NOMO-1 treated with dmso at 0.1 percent for 144 hours (cell line): ENCODE measurements around the gene STX8.
"Not testable (repeated sequence)": the region's sequence is repeated elsewhere in the genome, so short reads cannot be mapped to it uniquely, and the experiment has no call there.

Source experiments
- DNase-seq: peaks from one replicate; lab custom pipeline; 2025; ENCODE audit not compliant: unreplicated experiment; lab: John Stamatoyannopoulos, UW

Gene STX8, protein sequence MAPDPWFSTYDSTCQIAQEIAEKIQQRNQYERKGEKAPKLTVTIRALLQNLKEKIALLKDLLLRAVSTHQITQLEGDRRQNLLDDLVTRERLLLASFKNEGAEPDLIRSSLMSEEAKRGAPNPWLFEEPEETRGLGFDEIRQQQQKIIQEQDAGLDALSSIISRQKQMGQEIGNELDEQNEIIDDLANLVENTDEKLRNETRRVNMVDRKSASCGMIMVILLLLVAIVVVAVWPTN

DNA sequence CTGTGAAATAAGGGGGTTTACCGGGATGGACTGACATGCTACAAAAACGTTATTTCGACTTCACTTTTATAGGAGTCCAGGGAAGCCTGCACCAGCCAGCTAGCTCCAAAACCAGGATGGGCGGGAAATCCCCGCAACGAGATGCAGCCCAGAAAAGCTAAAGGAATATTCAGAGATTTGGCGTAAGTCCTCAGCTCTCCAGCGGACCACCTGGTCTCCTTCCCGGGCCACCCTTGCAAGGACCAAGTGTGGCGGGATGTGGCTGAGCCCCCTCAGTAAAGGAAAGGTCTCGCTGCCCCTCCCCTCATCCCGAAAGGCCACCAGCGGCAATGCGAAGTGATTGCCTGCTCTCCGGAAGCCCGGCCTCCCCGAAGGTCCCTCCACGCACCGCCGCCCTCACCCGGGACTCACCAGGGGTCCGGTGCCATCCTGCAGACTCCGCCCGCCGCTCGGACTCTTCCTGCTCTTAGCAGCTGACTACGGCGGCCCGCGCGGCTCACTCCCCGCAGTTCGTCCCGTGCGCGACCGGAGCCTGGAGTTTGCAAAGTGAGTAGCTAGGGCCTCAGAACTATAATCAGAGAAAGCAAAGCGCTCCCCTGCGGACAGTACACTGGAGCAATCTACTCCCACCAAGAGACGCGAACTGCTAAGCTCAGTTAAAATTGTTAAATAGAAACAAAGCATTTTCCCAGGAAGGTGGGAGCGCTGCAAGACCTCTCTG is at the start of gene STX8:
STX8 (minus strand) TSS at position 440 of the 721 bp plus-strand sequence; CDS start at position 428, 12 bp downstream.
- DNase-seq: peak; percentile 81

DNA sequence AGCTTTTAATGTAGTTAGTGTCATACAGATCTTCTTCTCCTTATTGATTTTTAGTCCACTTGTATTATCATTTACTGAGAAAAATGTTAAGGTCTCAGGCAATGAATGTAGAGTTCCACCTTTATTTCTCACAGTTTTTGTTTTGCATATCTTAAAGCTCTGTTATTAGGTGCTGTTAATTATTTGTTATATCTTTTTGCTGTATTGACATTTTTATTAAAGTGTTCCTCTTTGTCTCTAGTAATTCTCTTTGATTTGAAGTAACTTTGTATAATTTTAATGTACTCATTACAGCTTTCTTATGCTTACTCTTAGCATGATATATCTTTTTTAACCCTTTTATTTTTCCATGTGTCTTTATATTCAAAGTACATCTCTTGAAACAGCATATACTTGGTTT is 47.3 kb upstream of the STX8 start:
- DNase-seq: no peak

DNA sequence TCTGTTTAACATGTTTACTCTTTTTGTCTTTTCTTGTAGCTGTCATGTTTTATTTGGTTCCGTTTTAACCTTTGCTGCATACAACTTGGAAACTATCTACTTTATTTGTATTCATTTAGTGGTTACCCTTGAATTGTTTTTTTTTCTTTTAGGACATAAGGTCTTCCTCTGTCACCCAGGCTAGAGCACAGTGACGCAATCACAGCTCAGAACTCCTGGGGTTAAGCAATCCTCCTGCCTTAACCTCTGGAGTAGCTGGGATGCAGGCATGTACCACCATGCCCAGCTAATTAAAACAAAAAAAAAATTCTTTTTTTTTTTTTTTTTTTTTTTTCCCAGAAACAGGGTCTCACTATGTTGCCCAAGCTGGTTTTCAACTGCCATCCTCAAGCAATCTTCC is 39.9 kb upstream of the STX8 start:
- DNase-seq: no peak

DNA sequence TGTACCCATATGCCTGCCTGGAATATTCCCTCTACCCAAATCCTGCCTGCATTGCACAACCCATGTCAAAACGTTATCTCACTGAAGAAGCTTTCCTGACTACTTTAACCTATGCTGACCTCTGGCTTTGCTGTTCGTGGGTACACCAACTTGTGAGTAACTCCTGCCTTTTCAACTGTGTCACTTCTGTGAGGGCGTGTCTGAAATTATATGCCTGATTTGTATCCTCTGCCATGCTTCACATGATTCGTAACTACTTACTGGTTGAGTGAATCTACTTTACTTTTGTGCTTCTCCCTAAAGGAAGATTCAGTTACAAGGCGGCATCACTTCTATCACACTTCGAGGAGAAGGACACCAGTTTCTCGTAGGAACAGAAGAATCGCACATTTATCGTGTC is 36.4 kb upstream of the STX8 start:
- DNase-seq: no peak

DNA sequence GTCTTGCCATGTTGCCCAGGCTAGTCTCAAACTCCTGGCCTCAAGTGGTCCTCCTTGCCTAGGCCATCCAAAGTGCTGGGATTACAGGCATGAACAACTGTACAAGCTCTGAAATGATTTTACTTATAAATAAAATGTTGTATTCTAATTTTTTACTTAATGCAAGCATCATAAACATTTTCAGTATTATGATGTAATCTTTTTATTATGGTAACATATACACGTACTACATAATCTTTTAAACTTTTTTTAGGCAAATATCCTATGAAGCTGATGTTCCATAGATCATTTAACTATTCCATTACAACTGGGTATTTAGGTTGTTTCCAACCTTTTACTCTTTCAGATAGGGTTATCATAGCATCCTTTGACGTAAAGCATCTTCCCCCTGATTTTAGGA is 35.9 kb upstream of the STX8 start:
- DNase-seq: no peak

DNA sequence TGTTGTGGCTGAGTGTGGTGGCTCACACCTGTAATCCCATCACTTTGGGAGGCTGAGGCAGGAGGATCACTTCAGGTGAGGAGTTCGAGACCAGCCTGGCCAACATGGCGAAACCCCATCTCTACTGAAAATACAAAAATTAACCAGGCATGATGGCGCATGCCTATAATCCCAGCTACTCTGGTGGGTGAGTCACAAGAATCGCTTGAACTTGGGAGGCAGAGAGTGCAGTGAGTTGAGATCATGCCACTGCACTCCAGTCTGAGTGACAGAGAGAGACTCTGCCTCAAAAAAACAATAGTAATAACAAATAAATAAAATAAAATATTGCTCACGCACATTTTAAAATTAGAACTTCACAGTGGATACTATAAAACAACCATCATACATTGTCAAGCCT is 31.4 kb upstream of the STX8 start:
- not testable (repeated sequence) for DNase-seq

DNA sequence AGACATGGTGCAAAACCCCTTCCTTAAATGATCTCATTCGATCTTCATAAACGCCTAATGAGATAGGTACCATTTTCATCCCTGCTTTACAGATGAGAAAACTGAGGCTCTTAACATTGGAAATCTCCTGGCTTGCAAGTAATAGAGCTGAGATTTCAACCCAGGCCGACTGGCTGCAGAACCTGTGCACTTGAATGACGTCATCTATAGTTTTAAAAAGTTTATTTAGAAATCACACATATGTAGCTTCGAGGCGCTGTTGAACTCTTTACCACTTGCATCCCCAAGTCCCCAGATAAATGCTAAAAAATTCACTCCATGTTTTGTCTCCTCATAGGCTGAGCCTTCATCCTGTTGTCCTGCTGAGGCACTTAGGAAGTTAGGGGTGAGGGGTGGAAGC is 30.8 kb upstream of the STX8 start:
- DNase-seq: no peak

DNA sequence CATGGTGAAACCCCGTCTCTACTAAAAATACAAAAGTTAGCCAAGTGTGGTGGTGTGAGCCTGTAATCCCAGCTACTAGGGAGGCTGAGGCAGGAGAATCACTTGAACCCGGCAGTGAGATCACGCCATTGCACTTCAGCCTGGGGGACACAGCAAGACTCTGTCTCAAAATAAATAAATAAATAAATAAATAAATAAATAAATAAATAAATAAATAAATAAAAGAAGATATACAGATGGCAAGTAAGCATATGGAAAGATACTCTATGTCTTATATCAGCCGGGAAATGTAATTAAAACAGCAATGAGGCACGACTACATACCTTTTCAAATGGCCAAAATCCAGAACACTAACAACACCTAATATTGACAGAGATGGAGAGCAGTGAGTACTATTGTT is 29.0 kb upstream of the STX8 start:
- not testable (repeated sequence) for DNase-seq

DNA sequence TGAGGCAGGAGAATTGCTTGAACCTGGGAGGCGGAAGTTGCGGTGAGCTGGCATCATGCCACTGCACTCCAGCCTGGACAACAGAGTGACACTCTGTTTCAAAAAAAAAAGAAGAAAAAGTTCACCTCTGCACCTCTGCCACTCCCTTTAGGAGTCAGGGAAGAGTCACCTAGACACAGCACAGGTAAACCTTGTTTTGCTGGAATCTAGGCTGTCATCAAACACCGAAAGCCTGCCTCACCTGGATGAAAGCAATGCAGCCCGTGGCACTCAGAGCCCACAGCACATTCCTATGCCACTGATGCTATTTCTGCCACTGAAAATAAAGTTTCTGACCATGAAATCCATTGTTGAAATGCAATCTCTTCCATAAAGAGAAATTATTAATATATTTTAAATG is 23.0 kb upstream of the STX8 start:
- DNase-seq: no peak

DNA sequence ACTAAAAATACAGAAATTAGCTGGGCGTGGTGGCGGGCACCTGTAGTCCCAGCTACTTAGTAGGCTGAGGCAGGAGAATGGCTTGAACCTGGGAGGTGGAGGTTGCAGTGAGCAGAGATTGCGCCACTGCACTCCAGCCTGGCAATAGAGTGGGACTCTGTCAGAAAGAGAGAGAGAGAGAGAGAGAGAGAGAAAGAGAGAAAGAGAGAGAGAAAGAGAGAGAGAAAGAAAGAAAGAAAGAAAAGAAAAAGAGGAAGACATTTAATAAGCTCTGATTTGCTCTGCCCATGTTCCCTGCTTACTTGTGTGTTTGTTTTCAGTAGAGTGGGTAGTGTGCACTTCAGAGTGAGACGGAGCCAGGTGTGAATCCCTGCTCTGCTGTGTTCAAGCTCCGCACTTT is 22.0 kb upstream of the STX8 start:
- not testable (repeated sequence) for DNase-seq

DNA sequence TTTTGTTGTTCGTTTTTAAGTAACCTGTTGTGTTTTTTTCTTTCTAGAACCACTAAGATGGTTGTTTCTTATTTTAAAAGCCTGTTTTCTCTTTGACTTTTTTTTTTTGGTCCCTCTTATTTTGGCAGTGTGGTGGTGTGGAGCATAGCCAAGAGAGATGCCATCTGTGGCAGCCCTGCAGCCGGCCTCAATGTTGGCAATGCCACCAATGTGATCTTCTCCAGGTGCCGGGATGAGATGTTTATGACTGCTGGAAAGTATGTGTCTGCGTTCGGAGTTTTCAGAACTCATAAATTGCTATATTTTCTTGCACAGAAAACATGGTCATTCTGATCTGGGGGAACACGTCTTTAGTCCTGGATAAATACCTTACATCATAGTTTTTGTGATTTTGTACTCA is 18.4 kb upstream of the STX8 start:
- no peak for DNase-seq

DNA sequence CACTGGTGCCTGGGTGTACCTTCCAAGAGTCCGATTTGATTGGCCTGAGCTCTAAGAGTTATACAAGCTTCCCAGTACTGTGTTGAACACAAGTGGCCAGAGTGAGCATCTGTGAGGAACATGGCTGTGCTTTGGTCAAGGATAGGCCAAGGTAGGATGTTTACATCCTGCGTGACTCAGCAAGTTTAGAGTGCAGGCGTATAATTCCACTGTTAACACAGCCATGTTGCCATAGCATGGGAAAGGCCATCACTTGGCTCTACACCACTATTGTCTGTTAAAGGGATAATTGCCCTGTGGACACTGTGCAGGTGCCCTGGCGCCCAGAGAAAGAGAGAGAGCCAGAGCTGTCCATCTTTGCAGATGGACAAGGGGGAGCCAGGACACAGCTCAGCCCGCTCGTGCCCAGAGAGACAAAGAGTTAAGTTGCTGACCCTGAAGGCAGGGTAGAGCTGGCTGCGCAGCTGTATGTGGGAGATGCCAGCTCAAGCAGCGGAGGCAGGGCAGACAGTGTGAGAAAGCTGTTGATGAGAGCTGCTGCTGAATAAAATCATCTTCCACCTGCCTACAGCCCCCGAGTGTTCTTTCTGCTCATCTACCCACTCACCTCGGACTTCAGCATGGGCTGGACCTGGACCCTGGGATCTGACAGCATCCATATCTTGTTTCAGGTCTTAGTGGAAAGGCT is 12.5 kb upstream of the STX8 start:
- no peak for DNase-seq

DNA sequence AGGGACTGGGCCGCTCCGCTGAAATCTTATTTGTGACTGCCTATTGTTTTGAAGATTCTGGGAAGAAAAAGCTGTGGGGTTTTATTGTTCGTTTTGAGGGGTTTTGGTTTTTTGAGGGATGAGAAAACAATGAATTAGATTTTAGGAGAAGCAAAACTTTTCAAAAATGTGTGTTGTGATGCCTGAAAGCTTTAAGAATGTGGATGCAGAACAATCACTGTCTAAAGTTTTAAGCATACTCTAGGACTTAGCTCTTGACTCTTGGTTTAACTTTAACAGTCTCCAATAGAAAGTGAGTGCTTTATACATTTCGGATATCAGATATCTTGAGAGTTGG is 1.7 kb upstream of the STX8 start:
- no peak for DNase-seq

DNA sequence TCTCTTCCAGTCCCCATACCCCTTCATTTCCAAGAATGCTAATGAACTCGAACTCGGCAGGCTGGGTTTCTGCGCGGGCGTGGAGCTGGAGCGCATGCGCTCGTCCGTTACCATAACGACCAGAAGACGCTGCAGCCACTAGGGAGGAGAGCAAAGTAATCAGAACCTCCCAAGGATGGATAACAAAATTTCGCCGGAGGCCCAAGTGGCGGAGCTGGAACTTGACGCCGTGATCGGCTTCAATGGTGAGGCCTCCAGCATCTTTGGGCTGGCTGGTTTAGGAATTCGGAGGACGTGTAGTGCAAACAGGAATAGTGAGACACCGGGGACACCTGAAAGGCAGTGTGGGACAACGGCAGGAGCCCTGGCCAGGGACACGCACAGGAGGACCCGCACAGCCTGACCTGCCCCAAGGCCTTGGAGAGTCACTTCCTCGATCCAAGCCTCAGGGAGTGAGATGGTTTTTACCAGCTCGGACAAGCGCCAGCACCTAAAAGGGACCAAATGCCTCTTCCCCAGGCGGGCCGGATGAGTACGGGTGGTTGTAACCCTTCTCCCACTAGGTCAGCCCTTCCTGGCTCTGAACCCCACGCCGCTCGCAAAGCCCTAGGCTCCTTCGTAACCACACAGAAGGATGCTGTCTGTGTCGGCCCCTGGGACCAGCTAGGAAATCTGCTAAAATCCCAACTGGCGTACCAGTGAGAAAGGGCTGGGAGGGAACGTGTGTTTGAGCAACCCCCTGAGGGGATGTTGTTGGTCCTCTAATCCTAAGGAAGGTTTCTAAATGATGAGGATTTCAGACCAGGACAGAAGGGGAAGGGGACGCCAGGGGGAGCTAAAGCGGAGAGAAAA is 1.1 kb upstream of the STX8 start, which contains the start of gene CFAP52:
CFAP52 (plus strand) TSS at position 122 of the 852 bp plus-strand sequence; CDS start at position 176, 54 bp downstream.
- peak; percentile 21 for DNase-seq

DNA sequence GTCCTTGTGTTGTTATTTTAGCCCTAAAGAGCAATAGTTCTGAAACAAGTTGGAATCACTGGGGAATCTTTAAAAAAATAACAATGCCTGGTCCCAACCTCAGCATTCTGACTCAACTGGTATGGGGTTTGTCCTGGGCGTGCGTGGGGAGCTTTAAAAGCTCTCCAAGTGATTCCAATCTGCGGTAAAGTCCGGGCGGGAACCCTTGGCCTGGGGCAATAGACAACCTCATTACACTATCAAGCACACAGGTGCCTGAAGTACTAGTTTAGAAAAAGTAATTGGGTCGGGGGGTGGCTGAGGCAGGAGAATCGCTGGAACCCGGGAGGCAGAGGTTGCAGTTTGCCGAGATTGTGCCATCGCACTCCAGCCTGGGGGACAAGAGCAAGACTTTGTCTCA is 4.4 kb downstream of the STX8 start:
- no peak for DNase-seq

DNA sequence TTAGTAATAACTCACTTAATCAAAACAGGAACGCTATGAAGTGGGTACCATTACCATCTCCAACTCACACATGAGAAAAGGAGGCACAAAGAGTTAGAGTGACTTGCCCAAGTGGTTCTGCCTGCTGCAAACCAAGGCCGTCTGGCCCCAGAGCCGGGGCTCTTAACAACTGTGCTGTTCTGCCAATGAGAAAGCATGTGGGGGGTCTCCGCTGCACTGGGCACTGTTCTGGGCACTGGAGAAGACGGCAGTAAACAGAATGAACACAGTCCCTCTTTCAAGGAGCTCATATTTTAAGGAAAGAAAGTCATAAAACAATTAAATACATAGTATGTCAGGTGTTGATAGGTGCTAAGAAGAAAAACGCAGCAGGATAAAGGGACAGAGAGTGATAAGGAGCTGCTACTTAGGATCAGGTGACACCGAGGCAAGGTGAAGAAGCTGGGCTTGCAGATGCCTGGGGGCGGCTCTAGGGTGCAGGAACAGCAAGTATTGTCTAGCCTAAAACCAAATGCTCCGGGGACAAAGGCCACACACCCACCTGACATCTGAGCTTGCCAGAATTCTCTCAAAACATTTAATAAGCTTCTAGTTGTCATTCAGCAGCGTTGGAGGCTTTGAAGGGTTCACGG is 6.5 kb downstream of the STX8 start:
- DNase-seq: no peak

DNA sequence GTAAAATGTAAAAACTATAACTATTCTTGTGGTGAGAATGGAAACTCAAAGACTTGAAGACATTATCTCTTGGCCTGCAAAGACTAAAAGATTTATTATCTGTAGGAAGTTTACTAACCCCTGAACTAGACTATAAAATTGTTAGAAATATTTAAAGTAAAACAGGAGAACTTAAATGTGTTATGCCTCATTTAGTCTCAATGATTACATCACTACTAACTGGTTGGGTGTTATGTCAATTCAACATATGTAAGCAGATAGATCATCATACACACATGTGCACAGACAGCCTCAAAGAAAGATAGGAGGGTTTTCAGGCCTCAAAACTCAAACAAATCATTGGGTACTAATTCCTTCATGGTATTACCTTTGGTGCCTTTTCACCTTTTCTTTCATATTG is 7.6 kb downstream of the STX8 start:
- DNase-seq: no peak

DNA sequence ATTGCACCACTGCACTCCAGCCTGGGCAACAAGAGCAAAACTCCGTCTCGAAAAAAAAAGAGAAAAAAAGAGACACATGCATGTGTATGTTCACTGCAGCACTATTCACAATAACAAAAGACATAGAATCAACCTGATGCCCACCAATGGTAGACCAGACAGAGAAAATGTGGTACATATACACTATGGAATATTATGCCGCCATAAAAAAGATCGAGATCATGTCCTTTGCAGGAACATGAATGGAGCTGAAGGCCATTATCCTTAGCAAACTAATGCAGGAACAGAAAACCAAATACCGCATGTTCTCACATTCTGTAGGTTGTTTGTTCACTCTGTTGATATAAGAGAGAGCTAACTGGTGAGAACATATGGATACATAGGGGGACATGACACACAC is 8.9 kb downstream of the STX8 start:
- DNase-seq: not testable (repeated sequence)

DNA sequence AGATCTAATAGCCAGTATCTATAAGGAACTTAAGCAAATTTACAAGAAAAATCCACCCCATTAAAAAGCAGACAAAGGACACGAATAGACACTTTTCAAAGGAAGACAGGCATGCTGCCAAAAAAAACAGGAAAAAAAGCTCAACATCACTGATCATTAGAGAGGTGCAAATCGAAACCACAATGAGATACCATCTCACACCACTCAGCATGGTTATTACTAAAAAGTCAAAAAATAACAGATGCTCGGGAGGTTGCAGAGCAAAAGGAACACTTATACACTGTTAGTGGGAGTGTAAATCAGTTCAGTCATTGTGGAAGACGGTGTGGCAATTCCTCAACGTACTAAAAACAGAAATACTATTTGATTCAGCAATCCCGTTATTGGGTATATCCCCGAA is 9.6 kb downstream of the STX8 start:
- no peak for DNase-seq

DNA sequence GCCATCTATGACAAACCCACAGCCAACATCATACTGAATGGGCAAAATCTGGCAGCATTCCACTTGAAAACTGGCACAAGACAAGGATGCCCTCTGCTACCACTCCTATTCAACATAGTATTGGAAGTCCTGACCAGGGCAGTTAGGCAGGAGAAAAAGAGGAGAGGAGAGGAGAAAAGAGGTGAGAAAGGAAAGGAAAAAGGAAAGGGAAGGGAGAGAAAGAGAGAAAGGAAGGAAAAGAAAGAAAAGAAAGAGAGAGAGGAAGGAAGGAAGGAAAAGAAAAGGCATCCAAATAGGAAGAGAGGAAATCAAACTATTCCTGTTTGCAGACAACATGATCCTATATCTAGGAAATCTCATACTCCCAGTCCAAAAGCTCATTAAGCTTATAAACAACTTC is 11.5 kb downstream of the STX8 start:
- DNase-seq: no peak

DNA sequence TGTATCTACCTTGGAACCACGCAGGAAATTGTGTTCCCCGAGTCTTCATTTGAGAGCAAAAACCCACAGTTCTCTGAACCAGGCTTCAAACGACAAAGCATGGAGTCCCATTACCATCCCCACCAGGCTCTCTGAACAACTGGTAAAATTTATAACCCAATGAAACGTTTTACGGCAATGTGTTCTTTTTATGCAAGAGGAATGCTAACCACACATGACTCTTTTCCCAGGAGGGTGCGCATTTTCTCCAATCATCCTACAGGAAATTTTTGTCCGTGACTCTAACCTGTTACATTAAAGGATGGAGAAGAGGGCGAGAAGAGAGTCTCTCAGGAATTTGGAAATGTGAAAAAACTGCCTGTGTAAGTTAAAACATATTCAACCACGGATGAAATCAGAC is 17.8 kb downstream of the STX8 start:
- no peak for DNase-seq
